HG02588 (cell line): ENCODE results near the gene NFYC.

Experiments used
- ATAC-seq: cut with Tn5 transposase; IDR thresholded peaks from one replicate; pipeline ENCODE4 v1.9.1; 2021; ENCODE audit warnings: mild to moderate bottlenecking, moderate library complexity; ENCODE audit not compliant: unreplicated experiment

Gene NFYC

DNA sequence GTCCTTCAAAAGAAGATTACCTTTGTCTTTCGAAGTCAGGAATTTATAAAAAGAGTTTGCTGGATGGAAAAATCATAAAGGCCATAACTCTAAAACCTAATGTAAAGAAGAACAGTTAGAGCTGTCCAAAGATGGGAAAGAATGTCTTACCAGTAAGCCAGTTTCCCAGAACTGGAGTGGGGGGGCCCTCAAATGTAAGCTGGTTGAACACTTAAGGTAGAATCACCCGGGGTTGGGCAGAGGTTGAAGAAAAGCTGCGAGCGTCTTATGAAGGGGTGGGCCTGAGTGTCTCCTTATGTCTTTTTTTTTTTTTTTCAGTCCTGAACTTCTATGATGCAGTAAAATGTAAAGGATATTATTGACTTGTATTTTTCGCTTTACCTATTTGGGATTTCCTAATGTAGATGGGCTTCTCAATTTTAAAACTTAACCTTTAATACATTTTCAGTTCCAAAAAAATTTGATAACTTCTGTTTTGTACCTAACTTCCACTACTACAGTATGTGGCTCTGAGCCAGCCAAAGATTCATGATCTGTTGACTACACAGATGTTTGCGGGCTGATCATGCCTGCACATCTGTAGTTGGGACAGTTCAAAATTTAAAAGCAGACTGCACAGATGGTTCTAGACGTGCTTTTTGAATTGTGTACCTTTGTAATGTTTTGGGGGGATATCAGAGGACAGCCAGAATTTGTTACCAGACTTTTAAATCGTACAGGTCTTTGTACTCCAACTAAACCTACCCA lies 43.6 kb downstream of the NFYC start:
- ATAC-seq: no peak

DNA sequence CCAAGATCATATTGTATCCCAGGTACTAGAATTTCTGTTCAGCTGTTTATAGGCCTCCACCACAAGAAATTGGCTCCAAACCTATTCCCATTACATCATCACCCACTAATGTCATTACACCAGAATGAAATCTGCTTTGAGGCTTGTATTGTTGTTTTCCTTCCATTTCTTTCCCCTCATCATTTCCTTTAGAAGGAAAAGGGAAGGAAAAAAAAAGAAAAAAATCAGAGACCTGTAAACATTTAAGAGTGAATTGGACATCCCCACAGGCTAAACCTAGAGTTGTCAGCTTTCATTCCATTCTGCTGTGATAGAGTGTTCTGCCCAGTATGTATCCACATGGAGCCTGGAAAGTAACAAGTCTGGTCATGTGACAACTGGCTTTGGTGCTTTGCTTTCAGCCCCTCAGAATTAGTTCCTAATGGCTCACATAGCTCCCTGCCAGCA lies 44.6 kb downstream of the NFYC start:
- ATAC-seq: no peak

DNA sequence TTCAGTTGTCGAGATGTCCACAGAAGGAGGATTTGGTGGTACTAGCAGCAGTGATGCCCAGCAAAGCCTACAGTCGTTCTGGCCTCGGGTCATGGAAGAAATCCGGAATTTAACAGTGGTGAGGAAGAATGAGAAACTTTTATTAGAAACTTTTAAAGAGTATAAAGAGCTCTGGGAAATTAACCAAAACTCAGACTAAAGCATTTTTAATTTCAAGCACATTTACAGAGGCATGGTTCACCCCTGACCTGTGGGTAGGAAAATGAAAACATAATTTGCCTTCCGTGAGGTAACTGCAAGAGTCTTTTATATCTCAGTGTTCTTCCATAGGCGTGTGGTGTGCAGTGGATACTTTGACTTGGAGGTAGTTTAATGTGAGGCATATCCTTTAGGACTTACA lies 47.3 kb downstream of the NFYC start:
- ATAC-seq: no peak

DNA sequence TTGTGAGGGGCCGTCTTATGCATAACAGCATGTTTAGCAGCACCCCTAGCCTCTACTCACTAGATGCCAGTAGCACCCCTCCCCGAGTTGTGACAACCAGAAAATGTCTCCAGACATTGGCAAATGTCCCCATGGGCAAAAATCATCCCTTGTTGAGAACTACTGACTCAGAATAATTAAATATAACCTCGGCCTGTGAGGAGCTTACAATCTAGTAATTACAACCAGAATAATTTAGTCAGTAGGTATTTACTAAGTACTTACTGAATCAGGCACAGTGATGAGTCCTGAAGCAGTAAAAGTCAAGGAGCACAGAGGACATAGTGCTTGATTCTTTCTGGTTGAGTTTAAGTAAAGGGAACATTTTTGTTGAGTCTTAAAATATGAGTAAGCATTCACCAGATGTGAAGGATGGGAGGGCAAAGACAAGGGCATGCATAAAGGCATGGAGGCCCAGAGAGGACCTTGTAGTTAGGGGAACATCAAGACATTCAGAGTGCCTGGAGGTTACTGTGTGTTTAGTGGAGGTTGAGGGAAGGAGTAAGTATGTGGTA lies 48.0 kb downstream of the NFYC start:
- no peak for ATAC-seq

DNA sequence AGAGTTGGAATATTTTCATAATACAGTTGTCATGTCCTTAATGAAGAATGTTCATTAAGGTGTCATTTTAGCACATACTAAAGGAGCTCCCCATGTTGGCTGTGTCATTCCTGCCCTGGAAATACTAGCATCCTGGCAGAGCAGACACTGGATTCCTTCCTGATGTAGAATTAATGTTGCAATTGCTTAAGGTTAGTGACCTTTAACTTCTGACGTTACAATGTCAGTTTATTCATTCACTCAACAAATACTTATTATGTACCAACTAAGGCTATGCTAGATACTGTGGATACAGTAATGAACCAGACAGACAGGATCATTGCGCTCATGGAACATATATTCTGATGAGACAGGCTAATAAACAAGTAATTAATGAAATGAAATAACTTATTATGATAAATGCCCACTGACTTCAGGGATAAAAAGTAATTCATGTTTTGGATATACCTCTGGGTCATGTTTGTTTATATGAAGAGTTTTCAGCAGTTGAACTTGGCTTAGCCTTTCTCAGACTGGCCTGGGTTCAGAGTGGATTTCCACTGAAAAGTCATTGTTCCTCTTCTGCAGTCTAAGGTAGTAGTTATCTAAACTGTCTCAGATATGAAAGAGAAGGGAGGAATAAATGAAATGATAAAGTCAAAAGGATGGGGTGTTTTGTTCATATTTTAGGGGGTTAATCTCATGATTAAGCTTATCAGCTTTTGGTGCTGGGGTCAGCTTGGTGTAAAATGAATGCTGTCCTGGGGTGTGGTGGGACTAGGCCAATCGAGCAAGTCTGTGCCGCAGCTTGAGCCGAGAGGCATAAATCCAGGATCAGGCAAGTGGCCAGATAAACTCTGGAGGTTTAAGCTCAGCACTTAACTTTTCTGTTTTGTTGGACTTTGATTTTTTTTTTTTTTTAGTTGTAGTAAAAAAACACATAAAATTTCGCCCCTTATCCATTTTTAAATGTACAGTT lies 48.8 kb downstream of the NFYC start:
- no peak for ATAC-seq

DNA sequence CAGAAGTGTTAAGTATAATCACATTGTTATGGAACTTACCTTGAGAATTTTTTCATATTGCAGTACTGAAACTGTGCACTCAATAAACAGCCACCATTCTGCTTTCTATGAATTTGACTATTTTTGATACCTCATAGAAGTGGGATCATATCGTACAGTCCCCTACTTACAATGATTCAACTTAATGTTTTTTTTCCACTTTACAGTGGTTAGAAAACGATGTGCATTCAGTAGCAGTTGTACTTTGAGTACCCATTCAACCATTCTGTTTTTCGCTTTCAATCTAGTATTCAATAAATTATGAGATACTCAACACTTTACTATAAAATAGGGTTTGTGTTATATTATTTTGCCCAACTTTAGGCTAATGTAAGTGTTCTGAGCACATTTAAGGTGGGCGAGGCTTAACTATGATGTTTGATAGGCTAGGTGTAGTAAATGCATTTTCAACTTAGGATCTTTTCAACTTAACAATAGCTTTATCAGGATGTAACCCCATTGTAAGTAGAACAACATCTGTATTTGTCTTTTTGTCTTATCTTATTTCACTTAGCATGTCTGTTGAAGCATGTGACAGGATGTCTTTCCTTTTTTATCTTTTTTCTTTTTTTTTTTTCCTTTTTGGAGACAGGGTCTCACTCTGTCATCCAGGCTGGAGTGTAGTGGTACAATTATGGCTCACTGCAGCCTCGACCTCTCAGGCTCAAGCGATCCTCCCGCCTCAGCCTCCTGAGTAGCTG lies 49.7 kb downstream of the NFYC start:
- no peak for ATAC-seq

DNA sequence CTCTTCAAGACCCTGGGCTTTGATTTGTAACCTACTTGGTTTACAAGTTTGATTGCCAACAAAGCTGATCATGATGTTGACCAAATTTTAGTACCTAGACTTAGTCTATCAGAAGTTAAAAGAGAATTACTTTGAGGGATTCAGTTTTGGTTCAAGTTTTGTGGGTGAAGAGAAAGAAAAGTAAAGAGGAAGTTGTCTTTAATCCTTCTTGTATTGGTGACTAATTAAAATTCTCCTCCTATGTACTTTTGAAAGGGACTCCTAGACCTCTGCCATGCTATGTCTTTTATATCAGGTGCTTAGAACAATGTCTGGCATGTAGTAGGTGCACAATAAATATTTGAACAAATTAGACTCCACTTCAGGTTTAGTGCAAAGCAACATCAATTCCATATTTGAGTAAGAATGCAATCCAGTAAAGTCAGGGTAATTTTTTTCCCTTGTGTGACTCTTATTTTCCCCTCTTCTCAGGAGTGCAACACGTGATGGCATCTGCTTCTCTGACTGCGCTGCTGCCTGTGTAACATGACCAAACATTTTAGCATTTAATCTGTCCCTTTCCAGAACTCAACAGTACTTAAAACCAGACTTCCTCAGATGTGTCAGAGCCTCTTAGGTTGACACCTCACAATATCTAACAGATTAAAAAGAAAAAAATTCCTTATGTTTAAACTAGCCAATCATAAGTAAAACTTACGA lies 51.0 kb downstream of the NFYC start:
- no peak for ATAC-seq

DNA sequence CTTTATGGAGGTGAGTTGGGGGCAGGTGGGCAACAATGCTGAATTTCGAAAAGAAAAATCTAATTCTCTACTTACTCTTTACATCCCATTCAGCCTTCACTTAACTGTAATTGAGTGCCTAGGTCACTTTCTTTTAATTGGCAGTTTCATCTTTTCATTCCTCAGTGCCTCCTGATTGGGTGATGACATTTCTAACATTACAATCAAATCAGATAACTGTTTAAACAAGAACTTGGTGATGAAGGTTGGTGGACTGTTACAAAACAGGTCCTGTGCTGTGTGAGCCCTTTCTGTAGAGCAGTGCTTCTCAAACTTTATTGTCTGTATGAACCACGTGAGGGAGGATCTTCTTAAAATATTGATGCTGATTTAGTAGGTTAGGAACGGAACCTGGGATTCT lies 51.9 kb downstream of the NFYC start:
- ATAC-seq: no peak

DNA sequence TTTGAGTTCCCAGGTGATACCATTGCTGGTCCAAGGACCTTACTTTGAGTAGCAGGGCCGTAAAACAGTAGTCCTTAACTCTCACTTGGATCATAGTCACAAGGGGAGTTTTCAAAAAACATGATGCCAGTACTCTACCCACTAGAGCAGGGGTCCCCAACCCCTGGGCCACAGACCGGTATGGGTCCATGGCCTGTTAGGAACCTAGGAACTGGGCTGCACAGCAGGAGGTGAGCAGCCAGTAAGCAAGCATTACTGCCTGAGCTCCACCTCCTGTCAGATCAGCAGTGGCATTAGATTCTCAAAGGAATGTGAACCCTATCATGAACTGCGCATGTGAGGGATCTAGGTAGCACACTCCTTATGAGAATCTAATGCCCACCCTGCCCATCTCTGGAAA lies 52.4 kb downstream of the NFYC start:
- ATAC-seq: no peak

DNA sequence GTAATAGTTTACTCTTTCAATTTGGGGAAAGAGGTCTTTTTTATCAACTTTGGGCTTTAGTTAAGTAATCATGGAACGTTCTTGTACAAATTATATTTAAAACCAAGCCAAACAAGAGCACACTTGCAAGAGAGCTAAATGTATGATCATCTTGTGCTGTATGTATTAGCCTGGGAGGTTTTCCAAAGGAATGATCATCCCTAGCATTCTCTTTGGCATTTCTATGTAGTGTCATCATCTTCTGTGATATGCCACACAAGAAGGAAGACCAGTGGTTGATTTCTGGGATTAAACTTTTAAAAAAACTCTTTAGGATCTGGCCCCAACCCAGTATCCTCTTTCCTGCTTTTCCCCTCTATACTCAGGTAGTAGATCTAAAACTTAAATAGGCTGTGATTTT lies 53.7 kb downstream of the NFYC start:
- ATAC-seq: no peak

DNA sequence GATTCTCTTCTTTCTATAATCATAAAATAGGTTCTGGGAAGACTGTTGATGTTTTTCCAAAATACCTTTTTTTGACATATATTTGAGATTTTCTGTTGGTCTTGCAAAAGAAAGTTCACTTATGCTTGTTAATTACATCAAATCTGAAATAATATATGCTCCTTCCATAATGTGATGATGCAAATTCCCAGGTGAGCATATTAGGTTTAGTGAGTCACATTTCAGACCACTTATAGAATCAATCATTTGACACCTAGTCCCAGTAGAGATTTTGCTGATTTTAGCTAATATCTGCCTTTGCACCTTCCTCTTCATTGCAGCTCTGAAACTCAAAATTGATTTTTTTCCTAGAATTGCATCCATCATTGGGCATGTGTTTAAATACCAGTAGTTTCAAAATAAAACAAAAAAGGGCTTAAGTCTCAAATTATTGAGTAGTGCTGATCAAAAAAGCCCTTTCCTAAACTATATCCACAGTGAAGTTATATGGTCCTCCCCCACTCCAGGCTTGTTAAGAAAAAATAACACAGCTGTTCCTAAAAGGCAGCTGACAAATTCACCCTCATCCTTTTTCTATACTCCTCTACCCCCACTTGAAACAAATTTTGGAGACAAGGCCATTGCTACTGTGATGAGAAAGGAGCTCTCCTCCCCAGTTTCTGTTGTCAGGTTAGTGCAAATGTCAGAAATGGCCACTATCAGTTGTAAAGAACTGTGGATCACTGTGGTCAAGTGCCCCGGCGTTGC lies 55.0 kb downstream of the NFYC start:
- ATAC-seq: no peak

DNA sequence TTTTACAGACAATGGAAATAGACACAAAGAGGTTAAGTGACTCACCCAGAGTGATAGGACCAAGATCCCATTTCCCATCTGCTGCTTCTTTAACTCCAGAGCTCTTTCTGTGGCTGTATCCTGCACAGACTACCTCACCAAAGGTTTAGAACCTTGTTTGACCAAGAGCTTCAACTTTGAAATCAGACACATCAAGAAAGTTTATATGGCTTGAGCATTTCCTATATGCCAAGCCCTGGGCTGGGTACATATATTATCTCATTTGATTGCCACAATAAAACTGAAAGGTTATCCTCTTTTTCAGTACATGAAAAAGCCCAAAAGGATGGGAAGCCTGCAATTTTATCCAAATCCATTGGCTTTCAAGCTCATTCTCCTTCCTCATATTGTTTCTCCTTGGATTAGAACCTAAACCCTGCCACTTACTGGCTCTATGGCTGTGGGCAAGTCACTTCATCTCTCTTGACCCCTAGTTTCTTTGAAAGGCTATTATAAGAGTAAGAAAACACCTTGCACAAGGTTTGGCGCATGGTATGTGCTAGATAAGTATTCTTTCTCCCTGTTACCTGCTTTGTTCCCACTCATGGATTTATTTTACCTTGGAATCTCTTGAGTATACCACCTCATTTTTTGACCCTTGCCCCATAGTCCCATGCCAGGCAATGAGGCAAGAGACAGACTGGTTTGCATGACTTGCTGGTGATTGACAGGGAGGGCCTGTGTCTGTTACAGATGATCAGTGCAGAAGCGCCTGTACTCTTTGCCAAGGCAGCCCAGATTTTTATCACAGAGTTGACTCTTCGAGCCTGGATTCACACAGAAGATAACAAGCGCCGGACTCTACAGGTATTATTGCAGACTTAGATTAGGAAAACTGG lies 57.6 kb downstream of the NFYC start:
- no peak for ATAC-seq

DNA sequence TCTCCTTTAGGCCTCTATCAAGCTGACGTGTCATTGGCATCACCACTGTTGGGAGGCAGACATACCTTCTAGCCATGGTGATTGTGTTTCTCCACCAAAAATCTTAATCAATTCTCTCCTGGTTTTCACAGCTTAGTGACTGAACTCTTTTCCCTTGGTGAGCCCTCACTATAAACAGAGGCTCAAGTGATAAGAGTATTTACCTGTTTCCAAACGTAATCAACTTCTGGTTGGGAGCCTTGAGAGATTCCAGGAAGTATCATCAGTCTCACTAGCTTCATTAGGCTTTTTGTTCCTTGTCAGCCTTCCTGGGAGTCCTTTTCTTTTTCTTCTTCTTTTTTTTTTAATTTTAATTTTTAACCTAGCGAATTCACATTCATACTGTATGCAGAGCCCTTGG lies 58.3 kb downstream of the NFYC start:
- no peak for ATAC-seq

DNA sequence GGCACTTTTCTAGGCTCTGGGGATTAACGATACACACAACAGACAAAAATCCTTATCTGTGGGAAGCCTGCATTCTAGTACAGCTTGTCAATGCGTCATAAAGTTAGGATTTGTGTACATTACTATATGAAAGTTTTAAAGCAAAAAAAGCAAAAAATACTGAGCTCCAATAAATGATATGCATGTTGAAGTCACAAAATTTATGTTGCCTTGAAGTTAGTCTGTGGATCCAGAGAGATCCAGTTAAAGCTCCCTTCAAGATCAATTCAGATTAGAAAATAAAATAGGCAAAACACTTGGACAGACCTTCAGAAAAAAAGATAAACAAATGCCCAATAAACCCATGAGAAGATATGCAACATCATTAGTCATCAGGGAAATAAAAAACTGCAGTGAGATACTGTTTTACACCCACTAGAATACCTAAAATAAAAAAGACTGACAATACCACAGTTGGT lies 59.0 kb downstream of the NFYC start:
- no peak for ATAC-seq

DNA sequence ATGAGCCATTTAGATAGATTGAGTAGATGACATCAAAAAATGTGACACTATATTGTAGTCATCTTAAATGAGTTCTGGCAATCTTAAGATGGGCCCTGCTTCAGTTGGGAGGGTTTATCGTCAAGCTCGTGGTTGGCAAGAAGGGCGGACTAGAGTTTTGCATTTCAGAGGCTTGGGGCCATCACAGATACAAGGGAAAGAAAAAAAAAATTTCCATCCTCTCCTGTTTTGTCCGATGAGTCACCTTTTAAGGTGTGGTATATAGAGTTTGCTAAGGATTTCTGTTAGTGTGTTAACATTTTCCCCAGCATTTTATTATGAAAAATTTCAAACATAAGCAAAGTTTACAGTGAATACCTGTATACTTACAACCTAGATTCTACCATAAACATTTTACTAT lies 60.3 kb downstream of the NFYC start:
- ATAC-seq: no peak

DNA sequence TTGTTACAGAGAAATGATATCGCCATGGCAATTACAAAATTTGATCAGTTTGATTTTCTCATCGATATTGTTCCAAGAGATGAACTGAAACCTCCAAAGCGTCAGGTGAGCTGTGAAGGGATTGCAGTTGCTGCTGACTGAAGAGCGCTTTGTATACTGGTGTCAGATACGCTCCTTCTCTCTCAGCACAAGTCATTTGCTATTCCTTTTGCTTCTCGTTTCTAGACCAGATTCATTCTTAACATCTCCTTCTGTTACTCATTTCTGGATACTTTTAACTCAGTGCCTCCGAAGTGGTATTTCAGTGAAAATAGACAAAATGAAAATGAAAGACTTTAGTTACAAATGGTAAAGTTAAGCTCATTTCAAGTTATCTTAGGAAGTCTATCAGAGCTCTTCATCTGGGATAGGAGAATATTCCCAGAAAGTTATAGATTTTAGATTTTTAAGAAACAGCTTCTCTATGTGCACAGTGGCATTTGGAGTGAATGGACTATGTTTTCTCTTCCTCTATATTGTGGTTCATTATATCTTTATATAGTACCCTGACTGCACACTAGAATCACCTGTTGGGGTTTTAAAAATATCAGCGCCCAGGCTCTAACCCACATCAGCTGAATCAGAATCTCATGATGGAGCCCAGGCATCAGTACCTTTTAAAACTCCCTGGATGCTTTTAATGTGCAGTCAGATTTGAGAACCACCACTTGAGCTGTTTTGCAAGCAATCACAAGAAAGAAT lies 61.8 kb downstream of the NFYC start:
- ATAC-seq: no peak

DNA sequence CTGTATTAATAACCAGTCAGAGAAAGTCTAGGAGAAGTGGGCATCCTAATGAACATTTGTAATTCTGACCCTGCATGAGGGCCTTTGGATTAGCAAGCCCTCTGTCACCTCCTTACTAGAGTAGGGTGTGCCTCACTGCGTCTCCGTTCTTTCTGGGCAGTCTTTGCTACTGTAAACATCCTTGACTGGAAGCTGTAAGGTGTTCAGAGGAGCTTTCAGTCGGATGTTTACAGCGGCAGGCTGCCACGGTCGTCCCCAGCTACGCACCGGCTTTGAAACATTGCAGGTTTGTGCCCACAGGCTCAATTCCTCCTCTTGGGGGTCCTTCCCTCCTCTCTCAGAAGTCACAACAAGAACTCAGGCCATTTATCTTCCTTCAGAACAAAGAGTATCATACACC lies 62.7 kb downstream of the NFYC start:
- no peak for ATAC-seq

DNA sequence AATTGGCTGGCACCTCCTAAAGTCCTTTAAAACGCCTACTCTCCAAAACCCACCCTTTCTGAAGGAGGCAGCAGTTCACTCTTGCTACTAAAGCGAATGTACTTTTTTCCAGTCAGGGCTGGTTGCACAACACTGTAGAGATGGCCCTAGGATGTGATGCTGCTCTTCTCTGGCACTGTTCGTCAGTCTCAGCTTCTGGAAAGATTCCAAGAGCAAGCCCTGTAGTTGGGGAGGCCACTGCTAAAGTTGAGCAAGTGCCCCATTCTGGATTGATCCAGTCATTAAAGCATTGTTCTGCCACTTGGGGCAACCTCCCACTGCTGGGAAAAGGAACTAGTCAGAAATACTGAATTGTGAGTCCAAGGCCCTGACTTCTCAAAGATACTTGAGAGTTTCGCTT lies 63.6 kb downstream of the NFYC start:
- no peak for ATAC-seq
